ENCODE measurements around the gene DENND6B.
A peak's percentile ranks its signal among the peaks of the same experiment; 100 is the strongest.

The DENND6B gene

GRCh38 chr22:50316114-50317065, 10.4 kb downstream of the DENND6B start:
- DNase-seq (ENCODE audit: extremely low read depth in 1 of 2, low read depth in 1 of 2) = no peak

GRCh38 chr22:50315289-50316113, 11.3 kb downstream of the DENND6B start:
- no peak for DNase-seq (ENCODE audit: extremely low read depth in 1 of 2, low read depth in 1 of 2)

- DNase-seq (ENCODE audit: extremely low read depth in 1 of 2, low read depth in 1 of 2) = peak; percentile 48 to 50
Observed at GRCh38 chr22:50314455-50315288, 12.1 kb downstream of the DENND6B start.

- DNase-seq (ENCODE audit: extremely low read depth in 1 of 2, low read depth in 1 of 2) = no peak
Observed at GRCh38 chr22:50314081-50314454, 12.7 kb downstream of the DENND6B start.

- DNase-seq (ENCODE audit: extremely low read depth in 1 of 2, low read depth in 1 of 2) = no peak
Observed at GRCh38 chr22:50313600-50313999, 13.2 kb downstream of the DENND6B start.

- no peak for DNase-seq (ENCODE audit: extremely low read depth in 1 of 2, low read depth in 1 of 2)
Observed at GRCh38 chr22:50313021-50313420, 13.8 kb downstream of the DENND6B start.

- no peak for DNase-seq (ENCODE audit: extremely low read depth in 1 of 2, low read depth in 1 of 2)
Observed at GRCh38 chr22:50312371-50312770, 14.4 kb downstream of the DENND6B start.

GRCh38 chr22:50311606-50312351, 15.0 kb downstream of the DENND6B start:
- DNase-seq (ENCODE audit: extremely low read depth in 1 of 2, low read depth in 1 of 2) = no peak

- DNase-seq (ENCODE audit: extremely low read depth in 1 of 2, low read depth in 1 of 2) = no peak
Observed at GRCh38 chr22:50310949-50311444, 15.8 kb downstream of the DENND6B start.

GRCh38 chr22:50310031-50310722, 16.6 kb downstream of the DENND6B start:
- no peak for DNase-seq (ENCODE audit: extremely low read depth in 1 of 2, low read depth in 1 of 2)

GRCh38 chr22:50309601-50309991, 17.2 kb downstream of the DENND6B start:
- DNase-seq (ENCODE audit: extremely low read depth in 1 of 2, low read depth in 1 of 2) = no peak

- no peak for DNase-seq (ENCODE audit: extremely low read depth in 1 of 2, low read depth in 1 of 2)
Observed at GRCh38 chr22:50308986-50309600, 17.7 kb downstream of the DENND6B start.

- no peak for DNase-seq (ENCODE audit: extremely low read depth in 1 of 2, low read depth in 1 of 2)
Observed at GRCh38 chr22:50308597-50308935, 18.2 kb downstream of the DENND6B start.

GRCh38 chr22:50307890-50308596, 18.8 kb downstream of the DENND6B start:
- no peak for DNase-seq (ENCODE audit: extremely low read depth in 1 of 2, low read depth in 1 of 2)

GRCh38 chr22:50306753-50307749, 19.8 kb downstream of the DENND6B start, which contains the start of gene PLXNB2:
PLXNB2 (minus strand) TSS chr22:50307646; CDS start chr22:50290584, 17,062 bp downstream.
- peak in 1 of 2 donors; percentile 15 for DNase-seq (ENCODE audit: extremely low read depth in 1 of 2, low read depth in 1 of 2)

GRCh38 chr22:50305923-50306566, 20.8 kb downstream of the DENND6B start:
- no peak for DNase-seq (ENCODE audit: extremely low read depth in 1 of 2, low read depth in 1 of 2)

All from activated CD8-positive, alpha-beta memory T cell treated with anti-CD3 and anti-CD28 coated beads for 1 hour (primary cell).